Astrocyte of the cerebellum (primary cell): ENCODE measurements around the gene UMOD.
"Not testable (repeated sequence)": the region's sequence is repeated elsewhere in the genome, so short reads cannot be mapped to it uniquely, and the experiment has no call there.

Source experiments
- DNase-seq: peaks from one replicate; pipeline ENCODE4 v3.0.0-alpha.2; 2011; ENCODE audit warnings: low read depth
- H3K4me3 ChIP-seq: 2 replicates; pipeline ENCODE4 v1.5.1; 2011; ENCODE audit warnings: mild to moderate bottlenecking, low read depth, low read length, moderate library complexity
- in situ Hi-C: cut with HindIII; loops from 2 replicates; pipeline ENCODE4 v1.10.0; 2017; ENCODE audit warnings: low sequenced_read_pairs
- TF ChIP-seq, protein P1 (sequence below): IDR thresholded peaks from 2 replicates; pipeline ENCODE4 v1.5.1; 2012; ENCODE audit warnings: low read length, low read depth, moderate library complexity, mild to moderate bottlenecking; ENCODE audit errors: missing control alignments

Gene UMOD

DNA sequence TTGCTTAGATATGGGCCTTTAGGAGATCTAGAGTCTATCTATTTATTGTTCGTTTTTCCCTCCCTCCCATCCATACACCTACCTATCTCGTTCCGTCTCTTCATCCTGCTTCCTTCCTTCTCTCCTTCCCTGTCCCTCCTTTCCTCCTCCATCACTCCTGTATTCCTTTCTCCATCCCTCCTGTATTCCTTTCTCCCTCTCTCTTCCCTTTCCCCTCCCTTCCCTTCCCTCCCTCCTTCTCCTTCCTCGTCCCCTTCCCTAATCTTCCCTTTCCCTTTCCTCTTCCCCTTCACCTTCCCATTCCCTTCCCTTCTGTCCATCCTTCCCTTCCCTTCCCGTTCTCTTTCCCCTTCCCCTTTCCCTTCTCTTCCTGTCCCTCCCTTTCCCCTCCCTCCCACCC, 35.8 kb downstream of the UMOD start:
- in situ Hi-C loops = no loop called here
- no peak for DNase-seq
- TF ChIP-seq, protein P1, sequence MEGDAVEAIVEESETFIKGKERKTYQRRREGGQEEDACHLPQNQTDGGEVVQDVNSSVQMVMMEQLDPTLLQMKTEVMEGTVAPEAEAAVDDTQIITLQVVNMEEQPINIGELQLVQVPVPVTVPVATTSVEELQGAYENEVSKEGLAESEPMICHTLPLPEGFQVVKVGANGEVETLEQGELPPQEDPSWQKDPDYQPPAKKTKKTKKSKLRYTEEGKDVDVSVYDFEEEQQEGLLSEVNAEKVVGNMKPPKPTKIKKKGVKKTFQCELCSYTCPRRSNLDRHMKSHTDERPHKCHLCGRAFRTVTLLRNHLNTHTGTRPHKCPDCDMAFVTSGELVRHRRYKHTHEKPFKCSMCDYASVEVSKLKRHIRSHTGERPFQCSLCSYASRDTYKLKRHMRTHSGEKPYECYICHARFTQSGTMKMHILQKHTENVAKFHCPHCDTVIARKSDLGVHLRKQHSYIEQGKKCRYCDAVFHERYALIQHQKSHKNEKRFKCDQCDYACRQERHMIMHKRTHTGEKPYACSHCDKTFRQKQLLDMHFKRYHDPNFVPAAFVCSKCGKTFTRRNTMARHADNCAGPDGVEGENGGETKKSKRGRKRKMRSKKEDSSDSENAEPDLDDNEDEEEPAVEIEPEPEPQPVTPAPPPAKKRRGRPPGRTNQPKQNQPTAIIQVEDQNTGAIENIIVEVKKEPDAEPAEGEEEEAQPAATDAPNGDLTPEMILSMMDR = no peak
- H3K4me3 ChIP-seq = no peak overlapping the region

DNA sequence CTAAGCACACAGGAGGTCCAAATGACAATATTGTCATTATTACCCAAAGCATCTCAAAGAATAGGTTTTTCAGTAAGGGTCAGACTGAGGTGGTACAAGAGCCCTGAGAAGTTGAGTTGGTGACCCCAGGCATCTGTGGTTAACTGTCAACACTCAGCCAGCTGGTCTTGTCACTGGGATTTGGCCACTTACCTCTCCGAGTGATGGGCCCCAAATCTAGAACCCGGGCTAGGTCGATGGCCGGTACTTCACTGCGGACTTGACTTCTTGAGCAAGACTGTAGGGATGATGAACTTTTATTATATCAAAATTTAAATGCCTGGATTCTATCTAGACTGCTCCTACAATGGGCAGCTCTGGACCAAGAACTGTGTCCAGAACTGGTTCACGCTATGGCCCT, 36.8 kb downstream of the UMOD start:
- TF ChIP-seq, protein P1 = no peak
- no peak for DNase-seq
- H3K4me3 ChIP-seq = no peak overlapping the region
- in situ Hi-C loops = no loop called here

DNA sequence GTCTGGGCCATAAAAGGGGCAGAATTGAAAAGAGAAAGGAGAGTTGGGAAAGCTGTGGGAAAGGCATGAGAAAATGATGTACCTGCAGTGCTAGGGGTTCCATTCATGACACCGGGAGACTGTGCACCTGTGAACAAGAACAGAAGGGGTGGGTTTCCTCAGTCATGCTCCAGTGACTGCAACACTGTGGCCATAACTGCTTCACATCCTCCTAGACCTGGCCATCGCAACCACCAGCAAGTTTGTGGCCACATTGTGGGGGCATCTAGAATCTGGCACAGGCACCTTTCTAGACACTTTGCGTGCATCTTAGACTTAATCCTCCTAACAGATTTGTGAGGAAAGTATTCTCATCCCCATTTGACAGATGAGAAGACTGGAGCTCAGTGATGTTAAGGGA, 37.9 kb downstream of the UMOD start:
- no peak overlapping the region for H3K4me3 ChIP-seq
- in situ Hi-C loops = no loop called here
- TF ChIP-seq, protein P1 = no peak
- no peak for DNase-seq

DNA sequence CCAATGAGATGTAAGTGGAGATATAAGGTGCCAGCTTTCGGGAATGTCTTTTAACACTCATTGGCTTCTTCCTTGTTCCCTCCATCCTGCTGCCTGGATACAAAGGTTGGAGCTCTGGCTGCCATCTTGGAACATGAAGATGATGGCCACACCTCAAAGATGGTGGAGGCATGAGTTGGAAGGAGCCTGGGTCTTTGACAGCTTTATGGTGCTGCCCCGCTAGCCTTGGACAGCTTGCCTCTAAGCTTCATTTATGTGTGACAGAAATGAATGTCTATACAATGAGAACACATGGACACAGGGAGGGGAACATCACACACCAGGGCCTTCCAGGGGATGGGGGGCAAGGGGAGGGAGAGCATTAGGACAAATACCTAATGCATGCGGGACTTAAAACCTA, 38.8 kb downstream of the UMOD start:
- in situ Hi-C loops = no loop called here
- no peak overlapping the region for H3K4me3 ChIP-seq

DNA sequence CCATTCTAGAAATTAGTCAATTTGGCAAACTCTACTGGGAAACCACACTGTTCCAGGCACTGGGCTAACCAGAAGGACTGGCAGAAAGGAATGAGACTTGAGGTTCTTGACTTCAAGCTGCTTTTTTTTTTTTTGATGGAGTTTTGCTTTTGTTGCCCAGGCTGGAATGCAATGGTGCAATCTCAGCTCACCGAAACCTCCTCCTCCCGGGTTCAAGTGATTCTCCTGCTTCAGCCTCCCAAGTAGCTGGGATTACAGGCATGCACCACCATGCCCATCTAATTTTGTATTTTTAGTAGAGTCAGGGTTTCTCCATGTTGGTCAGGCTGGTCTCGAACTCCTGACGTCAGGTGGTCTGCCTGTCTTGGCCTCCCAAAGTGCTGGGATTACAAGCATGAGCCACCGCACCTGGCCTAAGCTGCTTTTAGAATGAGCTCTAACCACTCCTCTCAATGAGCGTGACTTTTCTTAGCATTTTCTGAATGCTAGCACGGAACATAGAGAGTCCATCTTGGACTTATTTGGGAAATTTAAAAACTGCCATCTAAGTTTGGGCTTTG, 39.9 kb downstream of the UMOD start:
- H3K4me3 ChIP-seq, DNase-seq, in situ Hi-C loops: not testable (repeated sequence)

More for the DNA sequence above, 38.8 kb downstream of the UMOD start:
- no peak for DNase-seq
- TF ChIP-seq, protein P1 = no peak

DNA sequence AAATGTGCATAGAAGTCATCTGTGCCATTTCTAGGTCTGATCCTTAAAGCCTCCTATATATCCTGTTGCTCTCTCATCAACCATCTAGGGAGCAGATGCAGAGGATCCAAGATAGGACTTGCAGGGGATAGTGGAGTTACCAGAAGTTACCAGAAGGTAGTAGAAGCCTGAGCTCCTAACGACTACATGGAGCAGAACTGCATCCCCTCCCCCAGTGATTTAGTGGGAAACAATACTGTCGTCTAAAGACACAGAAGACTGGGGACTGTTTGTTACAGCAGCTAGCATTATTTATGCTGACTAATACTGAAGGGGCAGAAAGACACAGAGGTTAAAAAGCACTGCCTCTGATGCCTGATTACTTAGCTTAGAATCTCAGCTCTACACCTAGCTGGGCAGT, 41.0 kb downstream of the UMOD start:
- TF ChIP-seq, protein P1 = no peak
- H3K4me3 ChIP-seq = no peak overlapping the region
- DNase-seq = no peak
- in situ Hi-C loops = no loop called here

DNA sequence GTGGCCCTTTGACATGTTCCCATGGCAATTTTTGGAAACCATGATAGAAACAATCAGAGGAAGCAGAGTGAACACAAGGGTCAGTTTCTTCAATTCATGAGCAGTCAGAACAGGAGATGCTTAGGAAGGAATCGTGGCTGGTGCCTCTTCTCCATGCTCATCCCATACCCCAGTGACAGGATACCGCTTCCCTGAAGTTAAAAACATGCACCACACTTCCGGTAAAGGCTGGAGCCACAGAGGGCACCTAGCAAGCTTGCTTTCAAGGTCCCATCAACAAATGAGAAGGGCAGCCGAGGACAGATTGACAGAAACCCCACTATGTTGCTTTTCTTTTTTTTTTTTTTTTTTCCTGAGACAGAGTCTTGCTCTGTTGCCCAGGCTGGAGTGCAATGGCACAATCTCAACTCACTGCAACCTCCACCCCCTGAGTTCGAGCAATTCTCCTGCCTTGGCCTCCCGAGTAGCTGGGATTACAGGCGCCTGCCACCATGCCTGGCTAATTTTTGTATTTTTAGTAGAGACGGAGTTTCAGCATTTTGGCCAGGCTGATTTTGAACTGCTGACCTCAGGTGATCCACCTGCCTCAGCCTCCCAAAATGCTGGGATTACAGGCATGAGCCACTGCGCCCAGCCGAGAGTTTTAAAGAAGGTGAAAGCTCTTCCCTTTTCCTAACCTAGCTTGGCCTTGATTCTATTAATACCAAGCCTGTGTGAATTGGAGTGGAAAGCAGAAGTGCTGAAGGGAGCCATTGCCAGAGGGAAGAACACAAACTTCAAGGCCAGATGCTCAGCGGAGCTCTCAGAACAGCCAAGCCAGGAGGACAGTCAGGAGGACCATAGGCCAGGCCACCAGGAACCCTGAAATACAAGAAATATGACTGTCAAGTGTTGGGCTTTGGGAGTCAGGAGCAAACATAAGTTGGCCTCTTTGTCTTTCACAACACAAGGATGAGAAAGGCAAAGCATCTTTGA, 41.8 kb downstream of the UMOD start:
- H3K4me3 ChIP-seq = no peak overlapping the region
- TF ChIP-seq, protein P1 = no peak
- no peak for DNase-seq
- in situ Hi-C loops = no loop called here
